Stimulated activated memory B cell treated with anti-CD40 and anti-IgM and Interleukin-4, amounts not matched to agents 10 μg/mL and 1 μg/mL and 100 μg/mL, for 72 hours (primary cell): Measurements from ENCODE around the gene DNAJC27.
A peak's percentile ranks its signal among the peaks of the same experiment; 100 is the strongest.
"Not testable (repeated sequence)": the region's sequence is repeated elsewhere in the genome, so short reads cannot be mapped to it uniquely, and the experiment has no call there.

ENCODE experiments used
- ATAC-seq: fragments of 150-1000 bp; cut with Tn5 transposase; 2 replicates; pipeline ENCODE4 v1.10.0; 2021
- H3K27ac Mint-ChIP-seq: one replicate; pipeline ENCODE4 v1.8.0; 2022; ENCODE audit warnings: mild to moderate bottlenecking, mixed read lengths
- H3K27me3 Mint-ChIP-seq: one replicate; pipeline ENCODE4 v1.8.0; 2022; ENCODE audit warnings: mixed read lengths
- H3K36me3 Mint-ChIP-seq: one replicate; pipeline ENCODE4 v1.8.0; 2022; ENCODE audit warnings: mixed read lengths
- H3K4me1 Mint-ChIP-seq: one replicate; pipeline ENCODE4 v1.8.0; 2022; ENCODE audit warnings: mixed read lengths
- H3K4me3 Mint-ChIP-seq: one replicate; pipeline ENCODE4 v1.8.0; 2022; ENCODE audit warnings: mild to moderate bottlenecking, moderate library complexity, mixed read lengths
- H3K9me3 Mint-ChIP-seq: one replicate; pipeline ENCODE4 v1.8.0; 2022; ENCODE audit warnings: mixed read lengths

Gene DNAJC27

GRCh38 chr2:24971536-24972314 lies at the start of gene DNAJC27:
TSS of gene DNAJC27 (minus strand) at chr2:24971955. CDS start at chr2:24971904, 51 bp downstream.
- Mint-ChIP-seq H3K4me3 (peak within 1 kb of the TSS; percentile 96), H3K4me1 (peaks cover 22% of the 10 kb centered on the region), H3K36me3 (no peaks in the 10 kb centered on the region), H3K27me3 (no peaks in the 10 kb centered on the region), H3K9me3 (no peaks in the 10 kb centered on the region), H3K27ac (peak within 1 kb of the TSS; percentile 100)
- ATAC-seq = peak; percentile 98

DNA sequence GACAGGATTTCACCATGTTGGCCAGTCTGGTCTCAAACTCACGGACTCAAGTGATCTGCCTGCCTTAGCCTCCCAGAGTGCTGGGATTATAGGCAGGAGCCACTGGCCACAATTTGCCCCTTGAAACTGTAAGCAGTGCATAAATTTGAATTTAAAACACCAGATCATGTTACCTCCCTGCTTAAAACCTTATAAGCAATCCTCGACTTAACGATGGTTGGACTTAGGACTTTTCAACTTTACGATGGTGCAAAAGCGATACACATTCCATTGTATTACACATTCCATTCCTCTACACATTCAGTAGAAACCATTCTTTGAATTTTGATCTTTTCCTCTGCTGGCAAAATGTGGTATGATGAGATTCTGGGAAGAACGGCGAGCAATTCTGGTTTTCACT lies 46.9 kb upstream of the DNAJC27 start:
- no peak overlapping the region for H3K27ac Mint-ChIP-seq
- ATAC-seq = no peak
- H3K4me3 Mint-ChIP-seq = no peak overlapping the region
- peaks cover 6% of the 10 kb centered on the region for H3K27me3 Mint-ChIP-seq
- peaks cover 2% of the 10 kb centered on the region for H3K9me3 Mint-ChIP-seq
- H3K36me3 Mint-ChIP-seq = no peaks in the 10 kb centered on the region
- H3K4me1 Mint-ChIP-seq = peaks cover 13% of the 10 kb centered on the region

DNA sequence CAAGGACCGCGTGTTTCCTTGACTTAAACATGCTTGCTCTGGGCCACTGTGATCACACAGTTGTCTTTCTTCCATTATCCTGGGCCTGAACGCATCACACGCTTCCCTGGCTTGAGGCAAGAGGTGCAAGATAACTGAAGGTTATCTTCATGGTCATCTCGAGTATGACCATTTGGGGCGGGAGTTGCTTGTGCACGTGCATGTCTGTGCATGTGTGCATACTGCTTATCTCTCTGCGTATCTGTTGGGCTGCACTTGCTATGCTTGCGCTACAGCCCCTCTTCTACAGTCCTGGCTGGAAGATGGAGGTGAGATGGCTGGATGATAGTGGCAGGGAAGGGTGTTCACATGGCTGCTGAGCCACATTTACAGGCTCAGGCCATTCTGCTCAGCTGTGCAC lies 42.9 kb upstream of the DNAJC27 start:
- H3K27me3 Mint-ChIP-seq = no peaks in the 10 kb centered on the region
- no peak overlapping the region for H3K27ac Mint-ChIP-seq
- H3K9me3 Mint-ChIP-seq = peaks cover 2% of the 10 kb centered on the region

DNA sequence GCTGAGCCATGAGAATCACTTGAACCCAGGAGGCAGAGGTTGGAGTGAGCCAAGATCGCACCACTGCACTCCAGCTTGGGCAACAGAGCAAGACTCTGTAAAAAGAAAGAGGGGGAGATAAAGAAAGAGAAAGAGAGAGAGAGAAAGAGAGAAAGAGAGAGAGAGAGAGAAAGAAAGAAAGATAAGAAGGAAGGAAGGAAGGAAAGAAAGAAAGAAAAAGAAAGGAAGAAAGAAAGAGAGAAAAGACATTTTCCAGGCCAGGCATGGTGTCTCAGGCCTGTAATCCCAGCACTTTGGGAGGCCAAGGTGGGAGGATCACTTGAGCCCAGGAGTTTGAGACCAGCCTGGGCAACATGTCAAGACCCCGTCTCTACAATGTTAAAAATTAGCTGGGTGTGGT lies 39.6 kb upstream of the DNAJC27 start:
- H3K4me1 Mint-ChIP-seq, H3K27ac Mint-ChIP-seq, ATAC-seq, H3K4me3 Mint-ChIP-seq, H3K9me3 Mint-ChIP-seq, H3K36me3 Mint-ChIP-seq, H3K27me3 Mint-ChIP-seq: not testable (repeated sequence)

More for the DNA sequence above, 42.9 kb upstream of the DNAJC27 start:
- no peak for ATAC-seq
- Mint-ChIP-seq H3K4me1 (peaks cover 13% of the 10 kb centered on the region), H3K4me3 (no peak overlapping the region), H3K36me3 (no peaks in the 10 kb centered on the region)

DNA sequence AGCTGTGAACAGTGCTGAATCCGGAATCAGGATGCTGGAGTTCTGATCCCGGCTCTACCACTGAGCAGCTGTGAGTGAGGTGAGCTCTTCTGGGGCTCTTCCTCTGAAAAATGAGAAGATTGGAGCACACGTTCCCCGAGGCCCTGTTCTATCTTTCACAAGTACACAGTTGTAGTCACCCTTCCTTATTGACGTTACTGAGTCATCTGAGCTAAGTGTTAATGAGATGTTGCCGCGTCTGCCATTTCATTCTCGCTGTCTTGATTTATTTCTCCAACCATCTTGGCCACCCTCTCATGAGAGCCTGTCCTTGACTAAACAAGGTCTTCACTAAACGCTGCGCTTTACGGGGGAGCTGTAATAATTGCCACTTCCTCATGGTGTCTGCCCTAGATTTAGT lies 38.2 kb upstream of the DNAJC27 start:
- Mint-ChIP-seq H3K36me3 (no peaks in the 10 kb centered on the region), H3K27me3 (no peaks in the 10 kb centered on the region), H3K9me3 (no peaks in the 10 kb centered on the region), H3K4me1 (no peaks in the 10 kb centered on the region), H3K4me3 (no peak overlapping the region), H3K27ac (no peak overlapping the region)
- no peak for ATAC-seq

- Mint-ChIP-seq H3K27ac (no peak overlapping the region), H3K9me3 (no peaks in the 10 kb centered on the region), H3K36me3 (peaks cover 3% of the 10 kb centered on the region), H3K4me3 (no peak overlapping the region), H3K27me3 (peaks cover 40% of the 10 kb centered on the region), H3K4me1 (no peaks in the 10 kb centered on the region)
- no peak for ATAC-seq
Observed at GRCh38 chr2:25002066-25002465, 30.3 kb upstream of the DNAJC27 start.

GRCh38 chr2:25001325-25001637 lies 29.5 kb upstream of the DNAJC27 start:
- Mint-ChIP-seq H3K4me1 (no peaks in the 10 kb centered on the region), H3K27ac (no peak overlapping the region), H3K4me3 (no peak overlapping the region), H3K27me3 (peaks cover 48% of the 10 kb centered on the region), H3K36me3 (peaks cover 3% of the 10 kb centered on the region), H3K9me3 (no peaks in the 10 kb centered on the region)
- ATAC-seq = no peak

DNA sequence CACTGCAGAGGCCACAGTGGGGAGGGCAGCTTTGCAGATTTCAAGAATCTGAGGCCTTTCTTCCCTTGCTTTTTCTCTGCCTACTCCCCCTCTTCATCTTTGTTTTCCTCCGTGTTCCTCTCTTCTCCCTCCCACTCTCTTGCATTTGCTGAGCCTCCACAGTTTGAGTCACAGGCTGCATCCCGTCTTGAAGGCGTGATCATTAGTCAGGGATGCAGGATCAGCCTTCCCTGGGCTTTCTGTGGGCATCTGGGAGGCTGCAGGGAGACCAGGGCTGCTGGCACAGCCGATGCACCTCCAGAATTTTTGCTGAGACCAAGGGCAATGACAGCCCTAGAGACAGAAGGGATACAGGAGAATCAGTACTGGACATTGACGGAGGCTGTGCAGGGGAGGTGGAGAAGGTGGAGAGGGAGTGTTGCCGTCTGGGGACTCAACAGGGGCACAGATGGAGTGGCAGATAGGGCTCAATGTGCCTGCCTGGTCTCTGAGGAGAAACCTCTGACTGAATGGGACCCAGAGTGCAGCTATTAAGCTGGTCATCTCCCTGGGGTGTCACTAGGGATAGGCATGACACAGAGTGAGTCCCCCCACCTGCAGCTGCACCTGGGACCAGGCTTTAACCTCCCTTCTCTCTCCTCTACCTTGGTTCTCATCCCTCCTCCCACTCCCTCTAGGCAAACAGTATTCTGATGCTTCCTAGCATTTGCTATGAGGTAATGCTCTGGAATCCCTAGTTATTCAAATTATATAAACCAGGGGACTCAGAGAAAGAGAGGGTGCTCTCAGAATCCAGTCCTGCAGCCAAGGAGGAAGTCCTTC lies 29.0 kb upstream of the DNAJC27 start:
- Mint-ChIP-seq H3K27me3 (peaks cover 51% of the 10 kb centered on the region), H3K4me1 (no peaks in the 10 kb centered on the region), H3K27ac (no peak overlapping the region), H3K36me3 (peaks cover 3% of the 10 kb centered on the region), H3K9me3 (no peaks in the 10 kb centered on the region), H3K4me3 (no peak overlapping the region)
- no peak for ATAC-seq

GRCh38 chr2:25000036-25000435 lies 28.3 kb upstream of the DNAJC27 start:
- H3K36me3 Mint-ChIP-seq = peaks cover 3% of the 10 kb centered on the region
- H3K4me1 Mint-ChIP-seq = no peaks in the 10 kb centered on the region
- H3K4me3 Mint-ChIP-seq = no peak overlapping the region
- peaks cover 51% of the 10 kb centered on the region for H3K27me3 Mint-ChIP-seq
- H3K27ac Mint-ChIP-seq = no peak overlapping the region
- no peaks in the 10 kb centered on the region for H3K9me3 Mint-ChIP-seq
- no peak for ATAC-seq

GRCh38 chr2:24999097-24999496 lies 27.3 kb upstream of the DNAJC27 start:
- peaks cover 54% of the 10 kb centered on the region for H3K27me3 Mint-ChIP-seq
- H3K9me3 Mint-ChIP-seq, H3K4me3 Mint-ChIP-seq, H3K4me1 Mint-ChIP-seq, H3K36me3 Mint-ChIP-seq, H3K27ac Mint-ChIP-seq, ATAC-seq: not testable (repeated sequence)

DNA sequence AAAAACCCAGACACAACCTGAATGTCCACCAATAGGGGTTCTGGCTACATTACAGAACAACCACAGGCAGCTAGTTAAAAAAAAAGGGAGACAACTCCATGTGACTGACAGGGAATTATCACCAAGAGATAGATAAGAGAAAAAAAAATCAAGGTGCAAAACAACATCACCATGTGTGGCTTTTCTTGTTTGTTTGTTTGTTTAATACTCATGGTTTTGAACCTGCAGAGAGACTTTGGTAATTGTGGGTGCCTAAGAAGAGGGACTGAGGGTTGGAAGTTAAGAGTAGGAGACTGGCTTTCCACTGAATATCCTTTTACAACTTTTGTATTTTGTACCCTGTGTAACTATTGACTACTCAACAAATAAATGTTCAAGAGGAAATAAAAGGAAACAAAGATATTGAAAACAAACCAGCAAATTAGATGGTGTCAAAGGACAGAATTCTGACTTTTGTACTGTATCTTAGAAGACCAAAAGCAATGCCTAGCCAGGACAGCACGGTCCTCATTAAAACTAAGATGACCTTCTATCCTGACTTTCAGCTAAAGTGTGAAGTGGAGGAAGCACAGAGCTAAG lies 22.5 kb upstream of the DNAJC27 start:
- Mint-ChIP-seq H3K27ac (no peak overlapping the region), H3K4me3 (no peak overlapping the region), H3K27me3 (peaks cover 46% of the 10 kb centered on the region), H3K36me3 (peaks cover 5% of the 10 kb centered on the region), H3K4me1 (peaks cover 9% of the 10 kb centered on the region), H3K9me3 (no peaks in the 10 kb centered on the region)
- no peak for ATAC-seq

GRCh38 chr2:24993406-24994145 lies 21.8 kb upstream of the DNAJC27 start:
- Mint-ChIP-seq H3K4me1 (peaks cover 9% of the 10 kb centered on the region), H3K9me3 (no peaks in the 10 kb centered on the region), H3K36me3 (peaks cover 5% of the 10 kb centered on the region), H3K27me3 (peaks cover 46% of the 10 kb centered on the region), H3K4me3 (no peak overlapping the region), H3K27ac (no peak overlapping the region)
- ATAC-seq = no peak

DNA sequence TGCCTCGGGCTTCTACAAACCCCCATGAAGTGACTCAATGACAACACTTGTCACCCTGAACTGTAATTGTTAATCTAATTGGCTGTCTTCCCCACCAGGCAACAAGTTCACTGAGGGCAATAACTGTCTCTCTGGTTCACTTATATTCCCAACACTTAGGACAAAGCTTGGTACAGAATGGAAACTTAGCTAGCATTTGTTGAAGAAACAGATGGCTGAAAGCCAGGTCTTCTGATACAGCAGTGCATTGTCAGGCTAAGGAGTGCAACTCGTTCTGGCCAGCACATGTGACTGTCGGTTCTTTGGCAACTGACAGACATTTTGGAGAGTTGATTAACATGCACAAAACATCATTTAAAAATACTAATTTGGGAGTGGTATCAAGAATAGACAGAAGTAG lies 14.6 kb upstream of the DNAJC27 start:
- Mint-ChIP-seq H3K9me3 (no peaks in the 10 kb centered on the region), H3K4me1 (no peaks in the 10 kb centered on the region), H3K27me3 (peaks cover 13% of the 10 kb centered on the region), H3K27ac (no peak overlapping the region), H3K36me3 (peaks cover 5% of the 10 kb centered on the region), H3K4me3 (no peak overlapping the region)
- no peak for ATAC-seq

DNA sequence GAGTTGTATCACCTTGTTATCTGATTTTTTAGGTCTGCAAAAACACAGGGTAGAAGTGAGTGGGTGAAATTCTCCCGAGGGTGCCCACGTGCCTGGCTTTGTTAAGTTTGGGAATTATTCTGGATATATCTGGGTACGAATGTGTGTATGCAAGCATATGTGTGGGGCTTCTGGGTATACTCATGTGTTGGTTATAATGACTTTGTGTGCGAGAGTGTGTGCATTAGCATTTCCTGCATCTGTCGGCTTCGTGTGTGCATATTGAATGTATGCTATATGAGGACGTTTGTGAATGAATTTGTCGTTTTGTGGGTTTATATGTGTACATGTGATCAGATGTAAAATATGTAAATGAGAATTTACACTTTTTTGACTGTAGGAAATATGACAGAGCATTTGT lies 13.8 kb upstream of the DNAJC27 start:
- Mint-ChIP-seq H3K4me1 (no peaks in the 10 kb centered on the region), H3K9me3 (no peaks in the 10 kb centered on the region), H3K4me3 (no peak overlapping the region), H3K36me3 (peaks cover 3% of the 10 kb centered on the region), H3K27ac (no peak overlapping the region), H3K27me3 (peaks cover 4% of the 10 kb centered on the region)
- no peak for ATAC-seq

GRCh38 chr2:24984912-24985311 lies 13.2 kb upstream of the DNAJC27 start:
- Mint-ChIP-seq H3K4me1 (no peaks in the 10 kb centered on the region), H3K36me3 (no peaks in the 10 kb centered on the region), H3K9me3 (no peaks in the 10 kb centered on the region), H3K4me3 (no peak overlapping the region), H3K27ac (no peak overlapping the region), H3K27me3 (no peaks in the 10 kb centered on the region)
- no peak for ATAC-seq
